Measurements from ENCODE around the gene LGALS9C.
"Not testable (repeated sequence)": the region's sequence is repeated elsewhere in the genome, so short reads cannot be mapped to it uniquely, and the experiment has no call there.

Gene LGALS9C

DNA sequence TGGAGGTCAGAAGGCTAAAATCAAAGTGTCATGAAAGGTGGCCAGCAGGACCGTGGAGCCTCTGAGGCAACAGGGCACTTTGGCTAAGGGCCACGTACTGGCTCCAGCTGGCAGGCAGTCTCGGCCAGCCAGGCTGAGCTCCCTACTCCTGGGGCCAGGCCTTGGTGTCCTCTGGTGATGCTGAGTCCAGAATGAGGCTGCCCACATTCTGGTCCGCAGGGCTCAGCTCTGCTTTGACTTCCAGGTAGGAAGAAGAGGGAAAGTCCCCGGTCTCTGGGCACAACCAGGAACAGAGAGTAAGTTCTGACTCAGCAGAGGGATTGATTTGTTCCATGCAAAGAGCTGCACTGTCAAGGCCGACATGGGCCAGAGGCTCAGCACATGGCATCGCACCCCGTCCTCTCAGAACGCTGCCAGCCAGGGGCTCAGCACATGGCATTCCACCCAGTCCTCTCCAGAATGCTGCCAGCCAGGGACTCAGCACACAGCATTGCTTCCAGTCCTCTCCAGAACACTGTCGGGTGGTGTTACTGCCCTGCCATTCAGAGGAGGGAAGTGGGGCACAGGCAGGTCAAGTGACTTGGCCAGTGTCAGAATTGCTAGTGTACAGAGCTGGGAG, 2.5 kb downstream of the LGALS9C start:
- not testable (repeated sequence) for DNase-seq

DNA sequence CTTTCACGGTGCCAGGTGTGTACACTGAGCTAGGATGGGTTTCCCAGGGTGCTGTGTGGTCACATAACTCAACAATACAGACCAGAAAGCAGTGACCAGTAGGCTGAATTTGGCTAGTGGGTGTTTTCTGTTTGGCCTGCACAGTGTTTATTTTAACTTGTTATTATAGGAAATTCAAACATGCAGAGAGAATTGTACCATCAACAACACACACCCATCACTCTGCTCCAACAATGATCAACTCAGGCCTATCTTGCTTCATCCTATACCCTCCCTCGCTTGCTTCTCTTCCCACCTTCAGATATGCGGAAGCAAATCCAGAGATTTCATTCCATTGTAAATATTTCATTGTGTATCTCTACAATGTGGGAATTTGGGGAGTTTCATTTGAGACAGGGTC, 5.2 kb downstream of the LGALS9C start:
- not testable (repeated sequence) for DNase-seq

DNA sequence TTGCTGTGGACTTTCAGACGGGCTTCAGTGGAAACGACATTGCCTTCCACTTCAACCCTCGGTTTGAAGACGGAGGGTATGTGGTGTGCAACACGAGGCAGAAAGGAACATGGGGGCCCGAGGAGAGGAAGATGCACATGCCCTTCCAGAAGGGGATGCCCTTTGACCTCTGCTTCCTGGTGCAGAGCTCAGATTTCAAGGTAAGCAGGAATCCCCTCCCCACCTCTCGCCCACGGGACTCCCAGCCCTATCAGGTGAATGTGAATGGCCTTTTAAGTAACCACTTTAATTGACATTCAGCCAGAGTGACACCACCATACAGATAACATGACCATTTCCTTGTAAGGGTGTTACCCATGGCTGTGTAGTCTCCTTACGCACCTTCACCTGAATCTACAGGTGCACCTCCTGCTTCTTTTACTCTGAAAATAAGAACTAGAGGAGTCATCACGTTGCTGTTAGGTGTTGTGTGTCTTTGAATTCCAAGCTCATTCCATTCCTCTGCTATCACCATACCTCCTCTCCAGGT, 9.4 kb downstream of the LGALS9C start:
- DNase-seq = not testable (repeated sequence)

DNA sequence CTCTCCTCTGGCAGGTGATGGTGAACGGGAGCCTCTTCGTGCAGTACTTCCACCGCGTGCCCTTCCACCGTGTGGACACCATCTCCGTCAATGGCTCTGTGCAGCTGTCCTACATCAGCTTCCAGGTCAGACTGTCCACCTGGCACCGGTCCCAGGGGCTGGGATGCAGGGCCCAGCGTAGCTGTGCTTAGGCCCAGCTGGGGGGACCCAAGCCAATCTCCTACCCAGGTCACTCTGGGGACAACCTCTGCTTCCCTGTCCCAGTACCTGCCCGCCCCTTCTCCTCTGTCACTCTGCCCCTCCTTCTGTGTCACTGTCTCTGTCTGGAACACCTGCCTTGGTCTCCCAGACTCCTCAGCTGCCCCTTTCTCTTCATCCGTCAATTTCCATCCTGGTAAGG, 11.0 kb downstream of the LGALS9C start:
- not testable (repeated sequence) for DNase-seq

DNA sequence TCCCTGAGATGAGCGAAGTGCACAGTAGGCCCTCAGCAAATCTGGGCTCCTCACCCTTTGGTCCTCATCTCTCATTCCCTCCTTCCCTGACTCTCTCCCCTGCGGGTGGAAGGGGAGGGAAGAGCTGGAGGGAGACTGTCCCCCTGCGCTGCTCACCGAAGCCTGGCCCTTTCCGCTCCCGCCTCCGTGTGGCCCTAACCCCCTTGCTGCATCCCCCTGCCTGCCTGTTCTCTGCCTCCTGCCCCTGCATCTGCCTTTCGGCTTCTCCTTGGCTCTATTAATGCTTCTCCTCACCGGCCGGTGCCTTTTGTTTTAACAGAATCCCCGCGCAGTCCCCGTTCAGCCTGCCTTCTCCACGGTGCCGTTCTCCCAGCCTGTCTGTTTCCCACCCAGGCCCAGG, 12.0 kb downstream of the LGALS9C start:
- not testable (repeated sequence) for DNase-seq

DNA sequence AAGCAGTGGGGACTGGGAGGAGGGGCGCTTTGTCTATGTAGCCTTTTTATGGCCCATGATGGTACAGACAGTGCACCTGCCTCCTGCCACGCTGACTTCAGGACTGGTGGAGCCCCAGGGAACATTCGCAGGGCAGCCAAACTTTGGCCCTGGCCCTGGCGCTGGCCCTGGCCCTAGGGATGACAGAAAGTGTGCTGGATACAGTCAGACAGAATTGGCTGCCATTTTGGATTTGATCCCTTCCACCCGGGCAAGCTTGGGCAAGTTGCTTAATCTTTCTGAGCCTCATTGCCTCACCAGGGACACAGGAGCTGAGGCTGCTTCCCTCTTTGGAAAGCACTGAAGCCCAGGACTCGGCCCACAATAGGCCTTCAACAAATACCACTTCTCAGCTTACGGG, 13.4 kb downstream of the LGALS9C start:
- DNase-seq = not testable (repeated sequence)

DNA sequence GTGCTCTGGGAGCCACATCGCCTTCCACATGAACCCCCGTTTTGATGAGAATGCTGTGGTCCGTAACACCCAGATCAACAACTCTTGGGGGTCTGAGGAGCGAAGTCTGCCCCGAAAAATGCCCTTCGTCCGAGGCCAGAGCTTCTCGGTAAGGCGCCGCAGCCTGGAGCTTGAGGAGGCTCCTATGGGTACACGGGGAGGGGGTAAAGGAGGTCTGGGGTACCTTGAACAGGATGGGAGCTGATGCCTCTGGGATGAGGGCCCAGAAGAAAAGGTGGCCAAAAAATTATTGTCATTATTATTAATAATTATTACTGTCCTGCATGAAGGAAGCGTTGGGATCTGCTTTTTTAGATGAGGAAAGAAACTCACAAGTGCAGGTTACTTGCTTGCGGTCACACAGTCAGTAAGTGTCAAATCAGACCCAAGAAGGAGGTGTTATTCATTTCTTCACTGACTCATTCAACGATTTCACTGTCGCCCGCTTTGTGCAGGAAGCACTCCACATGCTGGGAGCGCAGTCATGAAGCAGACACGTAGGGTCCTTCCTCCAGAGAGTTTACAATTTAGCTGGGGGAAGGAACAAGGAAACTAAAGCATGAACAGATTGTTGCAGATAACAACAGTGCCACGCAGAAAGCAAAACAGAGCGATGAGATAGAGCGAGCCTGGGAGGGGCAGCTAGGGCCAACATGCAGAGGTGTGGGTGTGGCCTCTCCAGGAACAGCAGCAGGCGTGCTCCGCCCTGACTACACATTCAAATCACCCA, 16.3 kb downstream of the LGALS9C start:
- peak; percentile 44 for DNase-seq

DNA sequence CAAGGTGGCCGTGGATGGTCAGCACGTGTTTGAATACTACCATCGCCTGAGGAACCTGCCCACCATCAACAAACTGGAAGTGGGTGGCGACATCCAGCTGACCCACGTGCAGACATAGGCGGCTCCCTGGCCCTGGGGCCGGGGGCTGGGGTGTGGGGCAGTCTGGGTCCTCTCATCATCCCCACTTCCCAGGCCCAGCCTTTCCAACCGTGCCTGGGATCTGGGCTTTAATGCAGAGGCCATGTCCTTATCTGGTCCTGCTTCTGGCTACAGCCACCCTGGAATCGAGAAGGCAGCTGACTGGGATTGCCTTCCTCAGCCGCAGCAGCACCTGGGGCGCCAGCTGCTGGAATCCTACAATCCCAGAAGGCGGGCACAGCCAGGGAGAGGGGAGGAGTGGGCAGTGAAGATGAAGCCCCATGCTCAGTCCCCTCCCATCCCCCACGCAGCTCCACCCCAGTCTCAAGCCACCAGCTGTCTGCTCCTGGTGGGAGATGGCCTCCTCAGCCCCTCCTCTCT, 17.7 kb downstream of the LGALS9C start:
- DNase-seq = not testable (repeated sequence)

DNA sequence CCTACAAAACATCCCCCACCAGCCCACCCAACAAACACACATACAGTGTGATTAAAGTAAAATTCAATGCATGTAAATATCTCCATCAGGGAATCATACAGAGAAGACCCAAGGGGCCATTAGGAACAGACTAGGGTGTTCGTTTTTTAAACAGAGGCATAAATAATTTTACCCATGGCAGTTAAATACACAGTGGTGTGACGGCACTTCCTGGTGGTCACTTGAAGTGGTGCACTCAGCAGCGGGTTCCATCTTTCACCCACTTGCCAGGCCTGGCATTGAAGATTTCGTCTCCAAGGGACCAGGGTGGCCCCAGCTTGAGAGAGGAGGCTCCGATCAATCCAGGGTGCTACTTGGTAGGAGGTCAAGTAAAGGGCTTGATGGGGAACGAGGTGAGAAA, 20.5 kb downstream of the LGALS9C start:
- DNase-seq = not testable (repeated sequence)

DNA sequence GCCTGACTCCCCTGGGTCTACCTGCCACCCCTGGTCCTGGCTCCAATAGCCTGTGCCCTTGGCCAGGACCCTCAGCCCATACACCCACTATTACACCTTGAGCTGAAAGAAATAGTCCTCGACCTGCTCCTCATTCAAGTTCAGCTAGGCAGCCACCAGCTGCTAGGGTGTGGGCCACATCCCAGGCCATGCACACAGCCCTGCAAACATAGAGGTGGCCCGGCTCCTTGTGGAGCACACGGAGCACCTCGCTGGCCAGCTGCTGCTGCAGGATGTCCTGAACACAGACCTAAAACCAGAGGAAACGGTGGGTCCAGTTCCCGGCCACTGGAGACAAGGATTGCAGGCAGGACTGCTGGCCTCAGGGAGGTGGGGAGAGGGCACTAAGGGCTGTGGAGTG, 22.5 kb downstream of the LGALS9C start:
- DNase-seq = not testable (repeated sequence)

DNA sequence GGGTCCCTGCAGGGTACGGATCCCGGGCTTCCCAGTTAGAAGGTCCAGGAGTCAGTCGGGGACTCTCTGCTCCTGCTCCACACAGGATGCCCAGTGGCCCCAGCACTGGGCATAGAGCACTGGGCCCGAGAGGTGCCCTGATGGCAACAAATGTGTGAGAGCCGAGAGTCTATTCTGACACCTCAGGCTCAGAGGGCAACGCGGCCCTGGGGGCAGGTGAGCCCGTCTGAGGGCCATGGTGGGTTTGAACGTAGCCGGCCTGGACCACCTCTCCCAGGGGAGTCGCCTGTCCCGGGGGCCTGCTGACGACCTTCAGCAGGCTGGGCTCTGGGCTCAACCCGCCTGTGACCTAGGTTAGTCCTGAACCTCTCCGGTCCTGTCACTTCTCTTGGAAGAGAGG, 23.2 kb downstream of the LGALS9C start:
- DNase-seq = not testable (repeated sequence)

DNA sequence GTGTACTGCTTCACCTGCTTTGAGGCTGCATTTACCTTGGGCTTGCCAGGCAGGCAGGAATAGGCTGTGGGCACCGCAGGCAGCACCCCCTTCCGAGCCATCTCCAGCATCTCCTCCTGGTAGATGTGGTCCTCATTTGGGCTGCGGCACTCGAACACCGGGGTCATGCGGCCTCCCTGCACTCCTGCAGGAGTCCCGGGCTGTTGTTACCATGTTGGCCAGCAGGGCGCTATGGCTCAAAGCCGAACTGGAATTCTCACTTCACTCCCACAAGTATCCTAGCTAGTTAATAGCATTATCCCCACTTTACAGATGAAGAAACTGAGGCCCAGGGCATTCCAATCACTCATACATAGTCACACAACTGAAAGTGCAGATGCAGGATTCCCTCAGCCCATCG, 23.7 kb downstream of the LGALS9C start:
- not testable (repeated sequence) for DNase-seq

DNA sequence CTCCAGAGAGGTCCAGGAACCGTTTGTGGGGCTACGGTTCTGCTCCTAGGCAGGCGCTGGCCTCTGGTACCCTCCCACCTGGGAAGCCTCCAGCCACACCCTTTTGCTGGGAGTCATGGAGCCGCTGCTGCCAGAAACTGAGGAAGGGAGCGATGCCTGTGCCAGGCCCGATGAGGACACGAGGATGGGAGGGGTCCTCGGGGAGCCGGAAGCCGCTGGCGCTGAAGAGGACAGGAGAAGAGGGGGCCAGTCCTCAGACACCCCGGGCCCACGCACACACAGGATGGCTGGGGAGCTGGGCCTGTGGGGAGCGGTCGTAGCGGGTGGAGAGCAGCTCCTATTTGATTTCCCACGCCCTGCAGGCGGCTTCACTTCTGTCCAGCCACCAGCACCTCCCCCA, 24.2 kb downstream of the LGALS9C start:
- DNase-seq = not testable (repeated sequence)

DNA sequence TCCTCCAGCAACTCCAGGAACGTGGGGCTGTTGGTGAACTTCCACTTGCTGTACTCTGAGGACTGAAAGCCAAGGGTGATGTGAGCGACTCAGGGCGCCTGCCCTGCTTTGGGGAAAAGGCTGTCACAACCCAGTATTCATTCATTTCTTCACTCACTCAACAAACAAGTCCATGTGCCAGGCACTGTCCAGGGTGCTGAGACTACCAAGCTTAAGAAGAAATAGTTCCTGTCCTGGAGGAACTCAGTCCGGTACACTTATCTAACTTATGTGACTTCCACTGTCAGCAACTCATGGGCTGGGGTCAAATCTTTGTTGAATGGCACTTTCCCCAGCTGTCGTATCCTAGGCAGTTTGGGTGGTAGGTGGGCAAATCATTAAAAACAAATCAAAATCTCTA, 26.6 kb downstream of the LGALS9C start:
- DNase-seq = not testable (repeated sequence)

DNA sequence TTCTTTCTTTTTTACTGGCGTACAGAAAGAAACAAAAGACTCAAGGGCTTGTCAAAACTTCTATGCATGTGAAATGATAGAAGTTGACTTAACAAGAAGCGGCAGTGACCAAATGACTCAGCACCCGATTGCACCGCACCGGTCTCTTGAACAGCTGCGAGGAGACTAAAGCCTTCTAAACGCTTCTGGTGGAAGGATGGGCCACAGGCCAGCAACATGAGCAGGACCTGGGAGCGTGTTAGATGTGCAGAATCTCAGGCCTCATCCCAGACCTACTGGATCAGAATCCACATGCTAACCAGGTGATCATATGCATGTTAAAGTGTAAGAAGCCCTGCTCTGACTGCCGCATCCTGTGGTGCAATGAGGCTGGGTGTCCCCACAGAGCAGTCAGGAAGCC, 31.1 kb downstream of the LGALS9C start:
- not testable (repeated sequence) for DNase-seq

DNA sequence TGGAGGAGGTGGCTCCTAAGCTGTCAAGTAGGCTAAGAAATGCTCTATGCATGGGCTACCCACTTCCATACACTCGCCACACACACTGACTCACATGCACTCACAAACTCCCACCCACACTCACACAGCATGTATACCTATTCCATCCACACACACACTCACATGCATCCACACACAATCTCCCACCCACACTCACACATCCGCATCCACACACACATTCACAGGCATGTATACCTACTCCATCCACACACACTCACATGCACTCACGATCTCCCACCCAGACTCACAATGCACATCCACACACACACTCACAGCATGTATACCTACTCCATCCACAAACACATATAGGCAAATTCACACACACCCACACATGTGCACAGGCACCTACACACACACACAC, 32.1 kb downstream of the LGALS9C start:
- DNase-seq = not testable (repeated sequence)

DNA sequence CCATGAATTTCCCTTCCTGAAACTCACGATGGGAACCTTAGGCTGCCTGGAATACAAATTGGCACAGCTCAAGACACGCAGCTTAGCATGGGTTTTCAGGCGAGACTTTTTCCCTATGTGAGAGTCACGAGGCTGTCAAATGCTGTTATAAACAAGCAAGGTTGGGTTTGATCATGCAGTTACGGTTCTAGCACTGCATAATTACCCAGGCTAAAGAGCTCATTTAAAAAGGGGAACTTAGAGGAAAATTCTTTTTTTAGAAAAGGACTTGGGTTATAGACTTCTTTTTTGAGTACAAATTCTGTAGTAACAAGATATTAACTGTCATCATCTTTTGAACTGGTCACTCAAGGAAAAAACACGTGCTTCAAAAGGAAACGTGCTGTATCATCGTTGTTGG, 44.5 kb downstream of the LGALS9C start:
- not testable (repeated sequence) for DNase-seq

DNA sequence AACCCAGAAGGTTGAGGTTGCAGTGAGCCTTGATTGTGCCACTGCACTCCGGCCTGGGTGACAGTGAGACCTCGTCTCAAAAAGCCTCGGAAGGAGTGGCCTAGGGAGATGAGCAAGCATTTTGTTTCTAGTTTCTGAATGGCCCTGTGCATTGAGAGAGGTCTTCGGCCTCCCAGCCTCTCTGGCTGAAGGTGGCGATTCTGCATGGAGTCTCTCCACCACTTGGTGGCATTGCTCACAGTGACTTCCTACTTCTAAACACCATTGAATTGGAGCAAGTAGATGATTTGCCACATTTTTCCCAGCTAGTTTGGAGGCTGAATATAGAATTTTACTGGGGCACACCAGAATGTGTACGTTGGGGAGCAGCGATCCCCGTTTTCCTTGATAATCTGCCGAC, 48.4 kb downstream of the LGALS9C start:
- not testable (repeated sequence) for DNase-seq

DNA sequence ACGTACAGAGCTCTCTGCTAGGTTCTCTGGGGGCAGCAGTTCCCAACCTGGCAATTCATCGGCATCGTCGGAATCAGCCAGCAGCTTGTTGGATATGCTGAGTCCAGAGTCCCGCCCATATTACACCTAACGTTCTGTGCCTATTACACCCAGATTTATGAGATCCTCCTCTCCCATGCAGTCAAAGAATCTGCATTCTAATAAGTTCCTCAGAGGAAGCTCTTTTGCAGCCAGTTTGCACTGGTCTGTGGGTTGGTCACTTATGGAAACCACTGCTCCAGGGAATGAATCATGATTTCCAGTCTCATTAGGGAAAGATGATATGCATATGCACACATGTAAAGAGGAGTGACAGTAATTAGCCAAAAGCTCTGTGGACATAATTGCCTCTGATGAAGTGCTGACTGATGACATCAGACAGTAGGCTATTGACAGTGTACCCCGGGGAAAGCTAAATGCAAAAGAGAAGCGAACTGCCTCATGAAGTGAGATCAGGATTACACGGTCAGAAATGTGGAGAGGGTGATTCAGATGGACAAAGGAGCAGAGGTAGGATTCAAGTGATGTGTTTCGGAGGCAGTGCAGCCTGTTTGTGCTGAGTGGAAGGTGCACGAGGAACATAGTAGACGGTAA, 49.7 kb downstream of the LGALS9C start:
- peak; percentile 10 for DNase-seq

DNA sequence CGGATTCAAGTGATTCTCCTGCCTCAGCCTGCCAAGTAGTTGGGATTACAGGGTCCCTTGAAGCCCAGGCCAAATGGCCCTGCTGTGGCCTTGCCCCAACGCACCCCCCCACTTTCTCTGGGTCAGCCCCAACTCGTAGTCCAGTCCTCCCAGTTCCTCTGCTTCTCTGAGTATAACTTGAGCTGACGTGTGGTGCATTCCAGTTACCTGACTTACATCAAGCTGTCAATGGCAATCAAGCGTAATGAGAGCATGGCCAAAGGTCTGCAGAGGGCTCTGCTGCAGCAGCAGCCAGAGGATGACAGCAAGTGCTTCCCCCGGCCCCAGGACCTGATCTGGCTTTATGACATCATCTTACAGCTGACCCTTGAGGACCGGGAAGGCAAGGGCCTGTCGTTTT, 50.8 kb downstream of the LGALS9C start:
- DNase-seq = not testable (repeated sequence)

DNA sequence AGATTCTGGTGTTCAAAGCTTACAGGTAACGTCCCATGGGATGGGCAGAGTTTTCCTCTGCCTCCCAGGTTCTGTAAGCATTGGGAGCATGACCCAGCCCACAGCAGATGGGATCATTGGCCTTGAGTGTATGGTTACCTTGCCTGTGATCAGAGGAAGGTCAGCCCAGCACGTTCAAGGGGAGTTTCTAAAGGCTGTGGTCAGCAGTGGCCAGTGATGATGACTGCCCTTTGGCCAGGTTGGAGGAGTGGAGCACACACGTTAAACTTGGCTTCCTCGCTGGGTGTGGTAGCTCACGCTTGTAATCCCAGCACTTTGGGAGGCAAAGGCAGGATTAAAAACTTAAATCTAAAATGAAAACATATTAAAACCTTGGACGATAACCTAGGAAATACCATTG, 51.8 kb downstream of the LGALS9C start:
- DNase-seq = not testable (repeated sequence)

DNA sequence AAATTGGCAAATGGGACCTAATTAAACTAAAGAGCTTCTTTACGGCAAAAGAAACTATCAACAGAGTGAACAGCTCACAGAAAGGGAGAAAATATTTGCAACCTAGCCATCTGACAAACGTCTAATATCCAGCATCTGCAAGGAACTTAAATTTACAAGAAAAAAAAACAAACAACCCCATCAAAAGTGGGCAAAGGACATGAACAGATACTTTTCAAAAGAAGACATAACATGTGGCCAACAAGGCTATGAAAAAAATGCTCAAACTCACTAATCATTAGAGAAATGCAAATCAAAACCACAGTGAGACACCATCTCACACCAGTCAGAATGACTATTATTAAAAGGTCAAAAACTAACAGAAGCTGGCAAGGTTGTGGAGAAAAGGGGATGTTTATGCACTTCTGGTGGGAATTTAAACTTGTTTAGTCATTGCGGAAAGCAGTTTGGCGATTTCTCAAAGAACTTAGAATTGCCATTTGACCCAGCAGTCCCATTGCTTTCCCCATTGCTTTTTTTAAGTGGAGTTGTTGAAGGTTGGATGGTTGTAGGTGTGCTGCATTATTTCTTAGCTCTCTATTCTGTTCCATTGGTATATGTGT, 52.4 kb downstream of the LGALS9C start:
- peak; percentile 65 for DNase-seq

DNA sequence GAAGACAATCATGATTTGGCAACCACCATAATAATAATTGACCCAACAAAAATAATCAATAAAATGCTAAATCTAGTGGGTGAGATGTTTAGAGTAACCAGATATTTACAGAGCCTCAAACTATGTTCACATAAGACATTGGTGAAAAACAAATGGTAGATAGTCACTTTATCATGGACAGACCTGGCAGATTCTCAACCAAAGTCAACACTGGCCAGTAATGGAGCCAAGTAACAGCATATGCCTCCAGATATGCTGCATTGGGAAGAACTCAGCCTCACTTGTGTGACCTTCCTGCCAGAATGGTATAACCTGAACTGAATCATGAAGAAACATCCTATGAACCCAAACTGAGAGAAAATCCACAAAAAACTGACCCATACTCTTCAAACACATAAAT, 53.8 kb downstream of the LGALS9C start:
- not testable (repeated sequence) for DNase-seq
